ENCODE data around the gene ZNF792.
"Not testable (repeated sequence)": the region's sequence is repeated elsewhere in the genome, so short reads cannot be mapped to it uniquely, and the experiment has no call there.

The ZNF792 gene

DNA sequence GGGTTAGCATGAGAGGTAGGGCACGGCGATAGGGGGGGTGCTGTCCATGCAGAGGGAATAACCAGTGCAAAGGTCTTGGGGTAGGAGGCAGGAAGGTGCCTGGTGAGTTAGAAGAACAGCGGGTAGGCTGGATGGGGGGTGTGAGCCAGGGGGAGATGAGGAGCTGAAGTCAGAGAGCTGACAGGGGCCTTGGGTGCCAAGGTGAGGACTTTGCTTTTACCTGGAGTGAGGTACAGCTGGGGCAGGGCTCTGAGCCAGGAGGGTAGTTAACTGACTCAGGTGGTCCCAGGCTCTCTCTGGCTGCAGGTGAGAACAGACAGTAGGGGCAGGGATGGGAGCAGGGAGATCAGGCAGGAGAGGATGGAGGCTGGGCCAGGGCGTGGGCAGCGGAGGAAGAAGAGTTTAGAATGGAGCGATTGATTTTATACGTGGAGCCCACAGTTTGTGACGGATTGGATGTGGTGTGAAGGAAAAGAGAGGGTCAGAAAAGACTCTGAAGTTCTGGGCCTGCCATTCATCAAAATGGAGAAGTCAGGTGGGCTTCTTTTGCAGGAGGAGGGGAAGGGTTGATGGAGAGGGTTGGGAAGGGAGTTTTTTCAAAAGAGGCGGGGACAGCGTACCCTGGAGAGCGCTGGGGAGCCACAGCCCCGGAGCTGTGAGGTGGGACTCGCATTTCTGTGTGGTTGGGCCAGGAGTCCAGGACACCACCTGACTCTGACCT lies 34.9 kb upstream of the ZNF792 start:
- DNase-seq, result no peak

DNA sequence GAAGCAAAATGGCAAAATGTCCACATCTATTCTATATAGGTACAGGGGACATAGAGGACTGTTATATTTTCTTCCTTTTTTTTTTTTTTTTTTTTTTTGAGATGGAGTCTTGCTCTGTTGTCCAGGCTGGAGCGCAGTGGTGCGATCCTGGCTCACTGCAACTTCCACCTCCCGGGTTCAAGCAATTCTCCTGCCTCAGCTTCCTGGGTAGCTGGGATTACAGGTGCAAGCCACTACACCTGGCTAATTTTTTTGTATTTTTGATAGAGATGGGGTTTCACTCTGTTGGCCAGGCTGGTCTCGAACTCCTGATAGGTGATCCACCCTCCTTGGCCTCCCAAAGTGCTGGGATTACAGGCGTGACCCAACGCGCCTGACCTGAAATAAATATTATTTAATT lies 34.2 kb upstream of the ZNF792 start:
- not testable (repeated sequence) for DNase-seq

DNA sequence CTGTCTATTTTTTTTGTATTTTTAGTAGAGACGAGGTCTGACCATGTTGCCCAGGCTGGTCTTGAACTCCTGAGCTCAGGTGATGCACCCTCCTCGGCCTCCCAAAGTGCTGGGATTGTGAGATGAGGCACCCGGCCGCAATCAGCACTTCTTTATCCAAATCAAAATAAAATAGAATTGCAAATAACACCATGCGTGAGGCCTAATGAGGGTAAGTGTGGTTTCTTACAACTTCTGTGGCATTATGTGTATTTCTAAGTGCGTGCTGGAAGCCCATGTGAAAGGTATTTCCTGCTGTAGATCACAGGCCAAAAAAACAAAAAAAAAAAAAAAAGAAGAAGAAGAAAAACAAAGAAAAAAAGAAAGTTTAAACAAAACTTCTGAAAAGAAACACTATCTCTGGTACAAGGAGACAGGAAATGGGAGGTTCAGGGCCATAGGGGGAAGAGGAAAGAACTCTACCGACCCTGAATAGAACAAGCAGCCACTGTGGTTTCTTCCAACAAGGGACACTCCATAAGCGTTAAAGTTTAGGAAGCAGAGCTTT lies 33.1 kb upstream of the ZNF792 start:
- DNase-seq, result no peak

DNA sequence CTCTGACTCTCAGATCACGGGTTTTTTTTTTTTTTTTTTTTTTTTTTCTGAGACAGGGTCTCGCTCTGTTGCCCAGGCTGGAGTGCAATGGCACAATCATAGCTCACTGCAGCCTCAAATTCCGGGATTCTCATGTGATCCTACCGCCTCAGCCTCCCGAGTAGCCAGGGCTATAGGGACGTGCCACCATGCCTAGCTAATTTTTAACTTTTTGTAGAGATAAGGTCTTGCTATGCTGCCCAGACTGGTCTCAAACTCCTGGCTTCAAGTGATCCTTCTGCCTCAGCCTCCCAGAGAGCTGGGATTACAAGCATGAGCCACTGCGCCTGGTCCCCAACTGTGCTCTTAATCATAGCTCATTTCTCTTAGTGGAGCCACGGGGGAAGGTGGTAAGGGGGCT lies 31.5 kb upstream of the ZNF792 start:
- no peak for DNase-seq

DNA sequence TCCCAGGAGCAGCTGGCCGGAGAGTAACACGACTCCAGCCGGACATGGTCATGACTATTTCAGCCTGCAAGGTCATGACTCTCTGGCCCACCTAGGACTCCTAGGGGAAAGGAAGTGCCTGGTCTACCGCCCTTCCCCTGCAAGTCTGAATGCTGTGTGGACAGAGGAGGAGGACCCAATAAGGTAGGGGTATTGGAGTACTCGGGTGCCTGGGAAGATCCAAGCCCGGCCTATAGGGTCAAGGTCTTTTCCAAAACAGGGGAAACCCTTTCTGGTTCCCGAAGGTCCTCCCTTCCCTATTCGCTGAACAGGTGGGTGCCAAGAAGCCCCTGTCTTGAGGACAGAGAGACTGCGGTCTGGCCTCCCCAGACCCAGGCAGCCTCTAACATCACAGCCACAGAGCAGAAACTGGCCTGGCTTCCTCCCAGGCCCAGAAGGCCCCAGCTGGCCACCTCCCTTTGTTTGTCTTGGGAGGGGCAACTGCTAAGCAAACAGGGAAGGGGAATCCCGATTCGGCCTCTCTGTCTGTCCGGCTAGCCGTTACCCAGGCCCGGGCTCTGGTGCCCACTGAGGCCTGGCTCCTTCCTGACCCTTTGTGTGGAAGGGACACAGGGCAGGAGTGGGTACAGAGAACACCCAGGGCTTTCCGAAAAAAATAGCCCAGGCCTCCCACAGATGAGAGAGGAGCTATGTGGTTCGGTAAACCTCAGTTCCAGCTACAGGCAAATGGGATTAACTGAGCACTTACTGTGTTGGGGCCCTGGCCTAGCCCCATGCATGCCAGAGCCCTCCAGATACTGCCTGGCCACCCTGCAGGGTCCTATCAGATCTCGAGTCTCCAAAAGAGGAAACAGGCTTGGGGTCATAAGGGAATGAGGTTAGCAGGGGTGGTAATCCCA lies 30.9 kb upstream of the ZNF792 start:
- no peak for DNase-seq

DNA sequence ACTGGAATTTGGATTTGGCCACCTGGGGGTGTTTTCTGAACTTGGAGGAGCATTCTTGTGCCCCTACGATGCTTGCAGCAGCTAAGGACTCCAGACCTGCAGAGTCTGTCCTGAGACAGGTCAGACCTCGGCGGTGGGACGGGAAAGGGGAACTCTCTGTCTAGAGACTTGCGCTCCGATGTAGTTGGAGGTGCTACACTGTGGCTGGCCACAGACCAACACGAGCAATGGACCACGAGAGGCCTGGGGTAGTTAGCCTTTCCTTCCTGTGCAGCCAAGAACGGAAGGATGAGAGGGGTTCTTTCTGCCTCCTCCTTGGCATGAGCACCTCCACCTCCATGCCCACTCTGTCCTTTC lies 30.2 kb upstream of the ZNF792 start:
- no peak for DNase-seq

DNA sequence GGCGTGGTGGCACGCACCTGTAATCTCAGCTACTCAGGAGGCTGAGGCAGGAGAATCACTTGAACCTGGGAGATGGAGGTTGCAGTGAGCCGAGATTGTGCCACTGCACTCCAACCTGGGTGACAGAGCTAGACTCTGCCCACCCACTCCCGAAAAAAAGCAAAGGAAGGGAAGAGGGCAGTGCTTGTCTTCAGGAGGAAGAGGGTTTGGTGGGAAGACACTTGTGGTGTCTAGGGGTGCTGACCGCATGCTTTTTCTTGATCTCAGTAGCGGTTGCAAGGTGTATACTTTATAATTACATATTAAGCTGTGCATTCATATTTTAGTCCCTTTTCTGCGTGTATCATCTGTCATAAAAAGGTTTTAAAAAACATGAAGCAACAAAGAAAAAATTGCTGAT lies 28.6 kb upstream of the ZNF792 start:
- DNase-seq, result not testable (repeated sequence)

DNA sequence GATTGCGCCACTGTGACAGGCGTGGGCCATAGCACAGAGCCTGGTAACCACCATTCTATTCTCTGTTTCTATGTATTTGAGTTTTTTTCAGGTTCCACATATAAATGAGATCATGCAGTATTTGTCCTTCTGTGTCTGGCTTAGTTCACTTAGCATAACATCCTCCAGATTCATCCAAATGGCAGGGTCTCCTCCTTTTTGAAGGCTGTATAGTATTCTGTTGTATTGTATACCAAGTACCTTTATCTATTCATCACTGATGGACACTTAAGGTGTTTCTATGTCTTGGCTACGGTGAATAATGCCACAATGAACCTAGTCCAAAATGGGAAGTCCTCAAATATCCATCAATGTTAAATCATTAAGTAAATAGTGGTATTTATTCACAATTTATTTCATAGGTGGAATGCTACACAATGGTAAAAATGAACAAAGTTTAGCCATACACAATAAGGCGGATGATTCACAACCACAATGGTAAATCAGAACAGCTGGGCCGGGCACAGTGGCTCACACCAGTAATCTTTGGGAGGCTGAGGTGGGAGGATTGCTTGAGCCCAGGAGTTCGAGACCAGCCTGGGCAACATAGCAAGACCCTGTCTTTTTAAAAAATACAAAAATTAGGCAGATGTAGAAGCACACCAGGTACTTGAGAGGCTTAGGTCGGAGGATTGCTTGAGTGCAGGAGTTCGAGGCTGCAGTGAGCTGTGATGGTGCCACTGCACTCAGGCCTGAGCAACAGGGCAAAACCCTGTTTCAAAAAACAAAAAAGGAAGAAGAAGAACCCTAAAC lies 27.7 kb upstream of the ZNF792 start:
- no peak for DNase-seq

DNA sequence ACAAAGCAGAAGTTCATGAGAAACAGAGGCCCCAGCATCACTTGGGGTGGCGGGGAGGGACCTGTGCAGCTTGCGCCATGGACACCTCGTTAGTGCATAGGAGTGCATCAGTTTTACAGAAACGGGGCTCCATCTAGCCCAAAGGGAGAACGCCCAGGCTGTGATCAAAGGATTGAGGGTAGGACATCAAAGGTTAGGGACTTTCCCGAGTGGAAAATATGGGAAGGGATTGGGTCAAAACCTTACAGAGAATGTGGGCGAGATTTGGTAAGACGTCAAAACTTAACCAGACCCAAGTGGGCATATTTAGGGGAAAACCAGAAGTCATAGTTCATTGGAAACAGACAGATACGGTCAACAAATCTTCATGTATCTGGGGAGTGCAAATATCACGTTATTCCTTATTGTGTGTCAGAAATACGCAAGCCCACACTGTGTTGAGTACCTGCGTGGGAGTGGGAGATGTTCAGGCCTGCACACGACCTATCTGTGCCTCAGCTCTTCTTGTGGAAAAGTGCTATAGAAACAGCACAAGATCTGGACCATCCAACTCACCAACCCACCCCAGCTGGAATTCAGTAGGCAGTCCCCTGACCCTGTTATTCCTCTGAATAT lies 26.7 kb upstream of the ZNF792 start:
- DNase-seq, result no peak

DNA sequence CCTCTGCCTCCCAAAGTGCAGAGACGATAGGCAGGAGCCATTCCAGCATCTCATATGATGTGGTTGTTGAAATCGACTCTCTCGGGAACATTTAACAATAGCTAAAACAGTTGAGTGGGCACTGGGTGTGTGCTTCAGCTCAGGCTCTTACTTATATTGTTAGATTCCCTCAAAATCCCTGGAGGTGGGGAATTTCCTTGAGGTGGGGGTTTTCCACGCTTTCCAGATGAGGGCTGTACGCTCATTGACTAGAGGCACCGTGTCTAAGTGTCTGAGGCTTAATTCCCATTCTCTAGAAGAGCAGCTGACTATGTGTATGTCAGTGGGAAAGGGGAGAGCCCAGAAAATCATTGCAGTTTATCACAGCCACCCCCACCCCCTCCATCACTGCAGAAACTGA lies 25.3 kb upstream of the ZNF792 start:
- DNase-seq, result no peak

DNA sequence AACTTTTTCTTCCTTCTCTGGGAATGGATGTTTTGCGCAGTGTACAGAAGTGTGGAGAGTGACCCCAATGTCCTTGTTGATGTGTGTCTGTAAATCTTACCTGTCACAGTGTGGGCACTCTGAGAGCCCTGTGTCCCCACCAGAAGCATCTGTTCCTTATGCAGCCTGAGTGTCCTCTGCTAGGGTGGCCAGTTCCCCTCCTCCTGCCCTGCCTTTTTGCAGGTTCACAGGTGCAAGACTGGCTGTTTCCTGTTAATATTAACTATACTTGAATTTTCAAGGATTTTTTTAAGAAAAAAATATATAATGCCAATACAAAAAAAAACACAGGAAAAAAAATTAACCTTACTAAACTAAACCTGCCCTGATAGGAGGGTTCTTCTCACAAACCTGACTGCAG lies 24.1 kb upstream of the ZNF792 start:
- DNase-seq, result no peak

DNA sequence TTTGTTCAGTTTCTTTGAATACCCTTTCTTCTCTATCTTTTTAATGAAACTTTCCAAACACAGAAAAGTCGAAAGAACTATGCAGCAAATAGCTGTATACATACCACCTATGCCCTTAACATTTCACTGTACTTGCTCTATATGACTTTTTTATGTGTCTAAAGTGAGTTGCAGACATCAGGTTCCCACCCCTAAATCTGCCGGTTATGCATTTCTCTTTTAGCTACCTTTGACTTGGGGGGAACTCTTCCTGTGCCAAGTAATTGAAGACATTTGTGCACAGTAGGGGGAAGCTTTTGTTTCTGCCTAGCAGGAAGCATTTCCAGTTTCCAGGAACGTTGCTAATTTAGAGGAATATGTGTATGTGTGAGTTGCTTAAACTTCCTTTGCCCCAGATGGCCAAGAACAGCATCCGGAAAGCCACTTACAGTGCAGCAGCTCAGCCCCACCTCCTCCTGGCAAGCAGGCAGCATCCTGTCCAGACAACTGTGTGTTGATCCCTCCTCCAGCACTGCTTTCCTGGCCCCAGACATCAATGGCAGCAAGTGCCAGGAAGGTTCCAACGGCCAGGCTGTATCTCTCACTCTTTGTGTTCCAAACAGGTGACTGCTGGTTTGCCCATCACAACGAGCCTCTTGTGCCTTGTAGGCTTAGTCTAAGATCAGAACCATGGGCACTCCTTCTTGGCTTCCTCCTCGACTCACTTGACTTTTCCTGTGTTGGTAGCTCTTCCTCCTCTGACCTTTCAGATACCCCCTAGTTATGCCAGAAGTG lies 21.4 kb upstream of the ZNF792 start:
- DNase-seq, result no peak

DNA sequence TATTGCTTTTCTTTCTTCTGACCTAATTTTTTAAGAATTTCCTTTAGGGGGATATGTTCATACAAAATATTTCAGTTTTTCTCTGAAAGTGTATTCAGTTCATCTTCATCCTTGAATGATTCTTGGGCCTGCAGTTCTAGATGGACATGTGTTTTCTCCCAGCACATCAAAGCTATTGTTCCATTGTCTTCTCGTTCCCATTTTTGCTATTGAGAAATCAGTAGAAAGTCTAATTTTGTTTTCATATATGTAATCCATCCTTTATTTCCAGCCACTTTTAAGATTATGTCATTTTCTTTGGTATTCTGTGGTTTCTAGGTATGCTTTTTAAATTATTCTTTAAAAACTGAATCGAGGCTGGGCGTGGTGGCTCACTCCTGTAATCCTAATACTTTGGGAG lies 20.3 kb upstream of the ZNF792 start:
- no peak for DNase-seq

DNA sequence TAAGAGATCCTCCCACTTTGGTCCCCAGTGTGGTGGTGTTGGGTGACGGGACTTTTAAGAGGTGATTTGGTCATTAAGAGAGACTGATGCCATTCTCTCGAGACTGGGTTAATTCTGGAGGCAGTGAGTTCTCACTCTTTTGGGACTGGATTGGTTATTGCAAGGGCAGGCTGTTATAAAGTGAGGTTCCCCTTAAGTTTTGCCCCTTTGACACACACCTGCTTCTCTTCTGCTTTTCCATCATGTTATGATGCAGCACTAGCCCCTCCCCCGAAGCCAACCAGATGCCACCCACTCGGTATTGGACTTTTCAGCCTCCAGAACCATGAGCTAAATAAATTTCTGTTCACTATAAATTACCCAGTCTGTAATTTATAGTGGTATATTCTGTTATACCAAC lies 19.8 kb upstream of the ZNF792 start:
- no peak for DNase-seq

DNA sequence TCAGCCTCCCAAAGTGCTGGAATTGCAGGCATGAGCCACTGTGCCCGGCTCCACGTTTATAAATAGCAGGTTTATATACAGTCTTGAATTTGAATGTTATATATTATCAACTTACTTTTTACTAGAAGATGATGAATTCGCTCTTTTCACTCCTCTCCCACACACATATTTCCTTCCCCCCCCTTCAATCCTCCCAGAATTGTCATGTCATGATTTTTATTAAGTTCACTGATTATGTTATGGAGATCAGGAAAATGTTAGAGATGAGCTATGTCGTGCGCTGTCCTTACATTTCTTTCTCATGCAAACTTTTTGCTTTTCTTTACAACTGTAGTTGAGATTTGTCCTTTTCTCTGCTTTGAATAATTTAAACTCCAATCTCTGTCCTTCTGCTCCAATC lies 18.2 kb upstream of the ZNF792 start:
- no peak for DNase-seq

DNA sequence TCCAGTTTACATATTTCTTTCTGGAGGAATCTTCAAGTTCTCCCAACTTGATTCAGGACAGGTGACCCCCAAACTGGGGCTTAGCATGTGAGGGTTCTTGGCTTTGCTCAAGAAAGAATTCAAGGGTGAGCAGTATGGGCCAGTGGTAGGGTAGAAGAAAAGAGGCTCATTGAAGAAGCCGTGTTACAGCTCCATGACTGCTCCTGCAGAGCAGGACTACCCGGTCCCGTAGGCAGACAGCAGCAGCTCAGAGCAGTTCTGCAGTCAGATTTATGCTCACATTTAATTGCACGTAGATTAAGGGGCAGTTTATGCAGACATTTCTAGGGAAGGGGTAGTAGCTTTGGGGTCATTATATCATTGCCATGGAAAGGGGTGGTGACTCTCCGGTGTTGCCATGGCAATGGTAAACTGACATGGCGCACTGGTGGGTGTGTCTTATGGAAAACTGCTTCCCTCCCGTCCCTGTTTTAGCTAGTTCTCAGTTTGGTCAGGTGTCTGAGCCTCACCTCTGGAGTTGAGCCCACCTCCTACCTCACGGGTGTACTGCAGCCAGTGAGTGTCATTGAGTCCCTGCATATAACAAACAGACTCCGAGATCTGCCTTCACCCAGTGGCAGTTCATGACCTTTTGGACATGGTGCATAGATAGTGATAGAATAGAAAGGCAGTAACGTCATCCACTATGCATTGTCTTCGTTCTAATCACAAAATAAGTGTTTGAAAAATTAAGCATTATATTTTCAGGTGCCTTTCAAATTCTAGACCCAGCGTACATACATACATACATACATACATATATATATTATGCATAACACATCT lies 16.0 kb upstream of the ZNF792 start:
- no peak for DNase-seq

DNA sequence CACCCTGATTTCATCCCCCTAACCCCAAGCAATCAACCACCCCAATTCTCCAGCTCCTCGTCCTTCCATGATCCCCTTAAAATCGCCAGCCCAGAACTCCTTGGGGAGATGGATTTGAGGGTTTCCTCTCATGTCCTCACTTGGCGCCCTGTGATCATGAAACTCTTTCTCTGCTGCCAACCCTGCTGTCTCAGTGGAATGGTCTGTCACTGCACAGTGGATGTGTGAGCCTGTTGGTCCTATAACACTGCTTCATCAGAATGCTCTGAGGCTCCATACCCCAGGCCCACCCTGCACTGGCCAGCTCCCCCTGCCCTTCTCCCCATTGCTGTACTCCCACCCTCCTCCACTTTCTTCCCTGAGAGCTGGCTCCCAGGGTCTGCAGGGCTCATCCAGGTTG lies 12.6 kb upstream of the ZNF792 start:
- DNase-seq, result no peak

DNA sequence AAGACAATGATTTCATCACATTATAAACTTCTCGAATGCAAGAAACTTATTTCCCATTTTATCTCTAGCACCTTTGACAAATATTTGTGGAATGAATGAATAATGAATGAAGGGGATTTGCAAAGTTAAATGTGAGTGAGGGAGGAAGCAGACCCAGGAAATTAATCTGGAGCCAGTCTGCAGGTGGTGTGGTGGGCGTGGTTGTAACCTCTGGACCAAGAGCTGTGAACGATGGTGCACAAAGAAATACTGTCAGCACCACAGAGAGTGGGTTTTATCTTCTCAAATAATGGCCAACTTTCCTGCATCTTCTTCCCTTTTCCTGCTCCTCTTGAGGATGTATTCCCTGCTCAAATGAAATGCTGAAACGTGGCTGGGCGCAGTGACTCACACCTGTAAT lies 11.0 kb upstream of the ZNF792 start:
- DNase-seq, result no peak

DNA sequence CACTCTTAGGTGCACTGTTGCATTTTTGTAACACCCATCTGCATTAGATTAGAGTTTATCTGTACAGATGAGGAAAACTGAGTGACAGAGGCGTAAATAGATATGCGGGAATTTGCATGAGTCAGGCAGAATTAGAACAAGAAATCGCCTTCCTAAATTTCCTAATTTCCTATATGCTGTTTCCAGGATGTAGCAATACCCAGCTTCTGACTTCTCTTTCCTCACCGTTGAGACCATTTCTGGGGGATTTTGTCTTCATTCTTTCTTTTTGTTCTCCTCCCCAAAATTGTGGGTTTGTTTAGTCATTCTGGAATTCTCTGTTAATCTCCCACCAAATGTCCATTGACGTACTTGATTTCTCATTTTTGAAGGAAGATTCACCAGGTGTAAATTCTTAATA lies 10.6 kb upstream of the ZNF792 start:
- no peak for DNase-seq

DNA sequence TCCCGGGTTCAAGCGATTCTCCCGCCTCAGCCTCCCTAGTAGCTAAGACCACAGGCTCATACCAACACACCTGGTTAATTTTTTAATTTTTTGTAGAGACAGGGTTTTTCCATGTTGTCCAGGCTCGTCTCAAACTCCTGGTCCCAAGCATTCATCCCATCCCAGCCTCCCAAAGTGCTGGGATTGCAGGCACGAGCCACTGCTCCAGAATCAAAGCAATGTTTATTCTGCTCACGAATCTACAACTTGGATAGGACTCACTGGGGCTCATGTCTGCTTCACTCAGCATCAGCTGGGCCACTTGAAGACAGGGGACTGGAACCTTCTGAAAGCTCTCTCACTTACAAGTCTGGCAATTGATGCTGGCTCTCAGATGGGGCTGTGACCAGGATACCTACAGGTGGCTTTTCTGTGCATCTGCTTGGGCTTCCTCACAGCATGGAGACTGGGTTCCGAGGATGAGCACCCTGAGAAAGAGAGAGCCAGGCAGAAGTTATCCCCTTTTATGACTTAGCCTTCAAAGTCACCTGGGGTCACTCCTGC lies 8.2 kb upstream of the ZNF792 start:
- DNase-seq, result no peak
